SK-N-SH treated with all-trans-retinoic acid at 6 μM for 48 hours (cell line): ENCODE data around the gene SPIRE2.

ENCODE experiments used
- ATAC-seq: fragments of 200-7000 bp; cut with Tn5 transposase; 3 replicates; pipeline ENCODE4 v1.9.1; 2020; ENCODE audit warnings: mild to moderate bottlenecking, moderate library complexity
- ARNTL ChIP-seq: fragments of 450-650 bp; formaldehyde crosslinking; IDR thresholded peaks from 2 replicates; pipeline ENCODE4 v1.5.0; 2020; ENCODE audit warnings: low read depth, mild to moderate bottlenecking, moderate library complexity, borderline replicate concordance
- BACH2 ChIP-seq: fragments of 250-450 bp; sonication (Bioruptor Pico); IDR thresholded peaks from 2 replicates; pipeline ENCODE4 v1.9.0; 2021; ENCODE audit warnings: mild to moderate bottlenecking, borderline replicate concordance
- ESRRG ChIP-seq: fragments of 250-450 bp; sonication (Bioruptor Pico); IDR thresholded peaks from 2 replicates; pipeline ENCODE4 v1.6.1; 2021; ENCODE audit warnings: mild to moderate bottlenecking
- GLIS3 ChIP-seq: fragments of 250-450 bp; sonication (Bioruptor Pico); IDR thresholded peaks from 2 replicates; pipeline ENCODE4 v1.5.0; 2020; ENCODE audit warnings: mild to moderate bottlenecking, moderate library complexity
- ISL1 ChIP-seq: fragments of 250-450 bp; sonication (Bioruptor Pico); IDR thresholded peaks from 2 replicates; pipeline ENCODE4 v2.1.2; 2022; ENCODE audit warnings: mild to moderate bottlenecking, moderate library complexity
- OSR1 ChIP-seq: fragments of 250-450 bp; sonication (Bioruptor Pico); IDR thresholded peaks from 2 replicates; pipeline ENCODE4 v1.8.0; 2022; ENCODE audit warnings: moderate library complexity, mild to moderate bottlenecking, inconsistent platforms
- PPARA ChIP-seq: fragments of 250-450 bp; sonication (Bioruptor Pico); IDR thresholded peaks from 2 replicates; pipeline ENCODE4 v1.5.0; 2020; ENCODE audit warnings: mild to moderate bottlenecking, borderline replicate concordance
- RARB ChIP-seq: fragments of 250-450 bp; sonication (Bioruptor Pico); IDR thresholded peaks from 2 replicates; pipeline ENCODE4 v1.8.0; 2021; ENCODE audit warnings: mild to moderate bottlenecking, moderate library complexity
- SNAI2 ChIP-seq: fragments of 250-450 bp; sonication (Bioruptor Pico); IDR thresholded peaks from 2 replicates; pipeline ENCODE4 v1.5.0; 2020; ENCODE audit warnings: mild to moderate bottlenecking, moderate library complexity
- TCF4 ChIP-seq: fragments of 250-450 bp; sonication (Bioruptor Pico); IDR thresholded peaks from 2 replicates; pipeline ENCODE4 v1.8.0; 2021; ENCODE audit warnings: mild to moderate bottlenecking, moderate library complexity, borderline replicate concordance
- TOX ChIP-seq: fragments of 250-450 bp; sonication (Bioruptor Pico); IDR thresholded peaks from 2 replicates; pipeline ENCODE4 v1.8.0; 2021; ENCODE audit warnings: mild to moderate bottlenecking, moderate library complexity, borderline replicate concordance
- ZC3H10 ChIP-seq: fragments of 250-450 bp; sonication (Bioruptor Pico); IDR thresholded peaks from 2 replicates; pipeline ENCODE4 v1.5.1; 2021; ENCODE audit warnings: mild to moderate bottlenecking, moderate library complexity
- ZFP3 ChIP-seq: fragments of 250-450 bp; sonication (Bioruptor Pico); IDR thresholded peaks from 2 replicates; pipeline ENCODE4 v1.5.0; 2020; ENCODE audit warnings: mild to moderate bottlenecking, moderate library complexity
- ZNF565 ChIP-seq: fragments of 450-650 bp; formaldehyde crosslinking; conservative IDR thresholded peaks from 2 replicates; pipeline ENCODE4 v1.5.0; 2020; ENCODE audit warnings: low read depth, mild to moderate bottlenecking, moderate library complexity
- ZNF70 ChIP-seq: fragments of 450-650 bp; formaldehyde crosslinking; IDR thresholded peaks from 2 replicates; pipeline ENCODE4 v1.5.0; 2020; ENCODE audit warnings: mild to moderate bottlenecking, moderate library complexity
- ZNF8 ChIP-seq: fragments of 450-650 bp; formaldehyde crosslinking; IDR thresholded peaks from 2 replicates; pipeline ENCODE4 v1.5.0; 2020; ENCODE audit warnings: mild to moderate bottlenecking, moderate library complexity
- TF ChIP-seq, protein P1 (sequence below): fragments of 250-450 bp; sonication (Bioruptor Pico); IDR thresholded peaks from 2 replicates; pipeline ENCODE4 v1.5.1; 2021; ENCODE audit warnings: mild to moderate bottlenecking, moderate library complexity
- TF ChIP-seq, protein P2 (sequence below): fragments of 250-450 bp; sonication (Bioruptor Pico); IDR thresholded peaks from 2 replicates; pipeline ENCODE4 v1.8.0; 2021; ENCODE audit warnings: low read depth, mild to moderate bottlenecking, moderate library complexity, borderline replicate concordance
- TF ChIP-seq, protein P3 (sequence below): fragments of 250-450 bp; sonication (Bioruptor Pico); IDR thresholded peaks from 2 replicates; pipeline ENCODE4 v1.8.0; 2020; ENCODE audit warnings: mild to moderate bottlenecking, moderate library complexity, borderline replicate concordance
- TF ChIP-seq, protein P4 (sequence below): fragments of 250-450 bp; sonication (Bioruptor Pico); IDR thresholded peaks from 2 replicates; pipeline ENCODE4 v1.5.0; 2020; ENCODE audit warnings: mild to moderate bottlenecking, moderate library complexity

The SPIRE2 gene

DNA sequence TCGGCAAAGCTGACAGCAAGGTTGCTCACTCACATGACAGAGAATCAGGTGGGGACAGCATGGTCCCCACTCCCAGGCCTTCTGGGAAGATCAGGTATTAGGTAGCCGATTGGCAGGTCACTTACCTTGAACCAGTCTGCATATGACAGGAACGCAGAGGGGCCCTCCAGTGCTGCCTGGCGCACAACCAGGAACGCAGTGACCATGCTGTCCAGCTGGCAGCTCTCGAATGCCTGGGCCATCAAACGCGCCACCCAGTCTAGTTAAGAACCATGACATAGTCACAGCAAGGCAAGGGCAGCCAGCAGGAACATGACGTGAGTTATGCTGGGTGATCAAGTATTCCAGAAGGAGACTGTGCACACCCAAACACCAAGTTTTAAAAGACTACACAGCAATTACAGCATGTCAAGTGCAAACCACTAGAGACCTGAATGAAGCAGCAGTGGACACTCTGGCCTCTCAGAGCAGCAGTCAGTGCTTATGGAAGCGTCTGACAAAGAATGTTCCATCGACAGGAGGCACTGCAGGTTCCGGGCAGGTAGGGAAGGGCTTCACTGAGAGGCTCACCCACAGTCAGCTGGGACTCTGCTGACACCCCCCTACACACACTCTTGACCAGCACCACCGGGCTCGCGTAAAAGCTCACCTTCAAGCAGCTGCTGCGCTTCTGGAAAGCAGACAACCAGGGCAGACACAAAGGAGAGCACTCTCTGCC, 36.8 kb upstream of the SPIRE2 start:
- no peak for TF ChIP-seq ESRRG
- TF ChIP-seq ZNF8 (CRISPR knock-in tag), result no peak
- TF ChIP-seq OSR1 (CRISPR knock-in tag), result no peak
- TF ChIP-seq BACH2 (CRISPR knock-in tag), result no peak
- TF ChIP-seq ARNTL (CRISPR knock-in tag), result no peak
- no peak for TF ChIP-seq ZNF565
- TF ChIP-seq TCF4 (CRISPR knock-in tag), result no peak
- TF ChIP-seq, protein P1, sequence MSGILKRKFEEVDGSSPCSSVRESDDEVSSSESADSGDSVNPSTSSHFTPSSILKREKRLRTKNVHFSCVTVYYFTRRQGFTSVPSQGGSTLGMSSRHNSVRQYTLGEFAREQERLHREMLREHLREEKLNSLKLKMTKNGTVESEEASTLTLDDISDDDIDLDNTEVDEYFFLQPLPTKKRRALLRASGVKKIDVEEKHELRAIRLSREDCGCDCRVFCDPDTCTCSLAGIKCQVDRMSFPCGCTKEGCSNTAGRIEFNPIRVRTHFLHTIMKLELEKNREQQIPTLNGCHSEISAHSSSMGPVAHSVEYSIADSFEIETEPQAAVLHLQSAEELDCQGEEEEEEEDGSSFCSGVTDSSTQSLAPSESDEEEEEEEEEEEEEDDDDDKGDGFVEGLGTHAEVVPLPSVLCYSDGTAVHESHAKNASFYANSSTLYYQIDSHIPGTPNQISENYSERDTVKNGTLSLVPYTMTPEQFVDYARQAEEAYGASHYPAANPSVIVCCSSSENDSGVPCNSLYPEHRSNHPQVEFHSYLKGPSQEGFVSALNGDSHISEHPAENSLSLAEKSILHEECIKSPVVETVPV, result no peak
- no peak for TF ChIP-seq ISL1 (CRISPR knock-in tag)
- TF ChIP-seq, protein P2, sequence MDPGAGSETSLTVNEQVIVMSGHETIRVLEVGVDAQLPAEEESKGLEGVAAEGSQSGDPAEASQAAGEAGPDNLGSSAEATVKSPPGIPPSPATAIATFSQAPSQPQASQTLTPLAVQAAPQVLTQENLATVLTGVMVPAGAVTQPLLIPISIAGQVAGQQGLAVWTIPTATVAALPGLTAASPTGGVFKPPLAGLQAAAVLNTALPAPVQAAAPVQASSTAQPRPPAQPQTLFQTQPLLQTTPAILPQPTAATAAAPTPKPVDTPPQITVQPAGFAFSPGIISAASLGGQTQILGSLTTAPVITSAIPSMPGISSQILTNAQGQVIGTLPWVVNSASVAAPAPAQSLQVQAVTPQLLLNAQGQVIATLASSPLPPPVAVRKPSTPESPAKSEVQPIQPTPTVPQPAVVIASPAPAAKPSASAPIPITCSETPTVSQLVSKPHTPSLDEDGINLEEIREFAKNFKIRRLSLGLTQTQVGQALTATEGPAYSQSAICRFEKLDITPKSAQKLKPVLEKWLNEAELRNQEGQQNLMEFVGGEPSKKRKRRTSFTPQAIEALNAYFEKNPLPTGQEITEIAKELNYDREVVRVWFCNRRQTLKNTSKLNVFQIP (CRISPR knock-in tag), result no peak
- TF ChIP-seq, protein P3, sequence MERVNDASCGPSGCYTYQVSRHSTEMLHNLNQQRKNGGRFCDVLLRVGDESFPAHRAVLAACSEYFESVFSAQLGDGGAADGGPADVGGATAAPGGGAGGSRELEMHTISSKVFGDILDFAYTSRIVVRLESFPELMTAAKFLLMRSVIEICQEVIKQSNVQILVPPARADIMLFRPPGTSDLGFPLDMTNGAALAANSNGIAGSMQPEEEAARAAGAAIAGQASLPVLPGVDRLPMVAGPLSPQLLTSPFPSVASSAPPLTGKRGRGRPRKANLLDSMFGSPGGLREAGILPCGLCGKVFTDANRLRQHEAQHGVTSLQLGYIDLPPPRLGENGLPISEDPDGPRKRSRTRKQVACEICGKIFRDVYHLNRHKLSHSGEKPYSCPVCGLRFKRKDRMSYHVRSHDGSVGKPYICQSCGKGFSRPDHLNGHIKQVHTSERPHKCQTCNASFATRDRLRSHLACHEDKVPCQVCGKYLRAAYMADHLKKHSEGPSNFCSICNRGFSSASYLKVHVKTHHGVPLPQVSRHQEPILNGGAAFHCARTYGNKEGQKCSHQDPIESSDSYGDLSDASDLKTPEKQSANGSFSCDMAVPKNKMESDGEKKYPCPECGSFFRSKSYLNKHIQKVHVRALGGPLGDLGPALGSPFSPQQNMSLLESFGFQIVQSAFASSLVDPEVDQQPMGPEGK, result no peak
- no peak for TF ChIP-seq SNAI2
- TF ChIP-seq RARB (CRISPR knock-in tag), result no peak
- no peak for TF ChIP-seq GLIS3 (CRISPR knock-in tag)
- TF ChIP-seq PPARA, result no peak
- no peak for ATAC-seq

DNA sequence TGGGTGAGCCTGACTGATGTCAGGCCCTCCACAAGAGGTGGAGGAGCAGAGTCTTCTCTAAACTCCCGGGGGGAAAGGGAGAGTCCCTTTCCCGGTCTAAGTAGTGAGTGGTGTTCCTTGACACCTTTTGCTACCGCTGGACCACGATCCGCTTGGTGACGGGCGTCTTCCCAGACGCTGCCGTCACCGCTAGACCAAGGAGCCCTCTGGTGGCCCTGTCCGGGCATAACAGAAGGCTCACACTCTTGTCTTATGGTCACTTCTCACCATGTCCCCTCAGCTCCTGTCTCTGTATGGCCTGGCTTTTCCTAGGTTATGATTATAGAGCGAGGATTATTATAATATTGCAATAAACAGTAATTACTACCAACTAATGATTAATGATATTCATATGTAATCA, 35.2 kb upstream of the SPIRE2 start:
- peak; percentile 46; the same call in 2 of the 3 replicates for ATAC-seq

DNA sequence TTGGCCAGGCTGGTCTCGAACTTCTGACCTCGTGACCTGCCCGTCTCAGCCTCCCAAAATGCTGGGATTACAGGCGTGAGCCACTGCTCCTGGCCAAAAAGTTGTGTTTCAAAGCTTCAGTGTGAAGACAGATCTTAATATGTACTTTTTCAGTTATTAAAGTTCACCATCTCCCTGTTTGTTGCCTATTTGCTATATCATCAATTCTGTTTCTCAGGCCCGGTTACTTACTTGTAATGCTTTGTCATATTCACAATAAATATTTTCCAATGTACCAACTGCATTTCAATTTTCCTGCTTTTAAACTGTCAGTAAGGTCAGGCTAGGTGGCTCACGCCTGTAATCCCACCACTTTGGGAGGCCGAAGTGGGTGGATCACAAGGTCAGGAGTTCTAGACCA, 34.3 kb upstream of the SPIRE2 start:
- ATAC-seq, result no peak
- TF ChIP-seq ZC3H10 (CRISPR knock-in tag) (no peak), ZNF8 (CRISPR knock-in tag) (no peak), ISL1 (CRISPR knock-in tag) (no peak), SNAI2 (no peak), OSR1 (CRISPR knock-in tag) (no peak), ZFP3 (CRISPR knock-in tag) (no peak), ARNTL (CRISPR knock-in tag) (no peak), ZNF70 (no peak), TOX (CRISPR knock-in tag) (no peak), PPARA (no peak), TCF4 (CRISPR knock-in tag) (no peak), RARB (CRISPR knock-in tag) (no peak)
- TF ChIP-seq, protein P1, result no peak
- TF ChIP-seq, protein P3, result no peak
- TF ChIP-seq, protein P2 (CRISPR knock-in tag), result no peak
- TF ChIP-seq, protein P4, sequence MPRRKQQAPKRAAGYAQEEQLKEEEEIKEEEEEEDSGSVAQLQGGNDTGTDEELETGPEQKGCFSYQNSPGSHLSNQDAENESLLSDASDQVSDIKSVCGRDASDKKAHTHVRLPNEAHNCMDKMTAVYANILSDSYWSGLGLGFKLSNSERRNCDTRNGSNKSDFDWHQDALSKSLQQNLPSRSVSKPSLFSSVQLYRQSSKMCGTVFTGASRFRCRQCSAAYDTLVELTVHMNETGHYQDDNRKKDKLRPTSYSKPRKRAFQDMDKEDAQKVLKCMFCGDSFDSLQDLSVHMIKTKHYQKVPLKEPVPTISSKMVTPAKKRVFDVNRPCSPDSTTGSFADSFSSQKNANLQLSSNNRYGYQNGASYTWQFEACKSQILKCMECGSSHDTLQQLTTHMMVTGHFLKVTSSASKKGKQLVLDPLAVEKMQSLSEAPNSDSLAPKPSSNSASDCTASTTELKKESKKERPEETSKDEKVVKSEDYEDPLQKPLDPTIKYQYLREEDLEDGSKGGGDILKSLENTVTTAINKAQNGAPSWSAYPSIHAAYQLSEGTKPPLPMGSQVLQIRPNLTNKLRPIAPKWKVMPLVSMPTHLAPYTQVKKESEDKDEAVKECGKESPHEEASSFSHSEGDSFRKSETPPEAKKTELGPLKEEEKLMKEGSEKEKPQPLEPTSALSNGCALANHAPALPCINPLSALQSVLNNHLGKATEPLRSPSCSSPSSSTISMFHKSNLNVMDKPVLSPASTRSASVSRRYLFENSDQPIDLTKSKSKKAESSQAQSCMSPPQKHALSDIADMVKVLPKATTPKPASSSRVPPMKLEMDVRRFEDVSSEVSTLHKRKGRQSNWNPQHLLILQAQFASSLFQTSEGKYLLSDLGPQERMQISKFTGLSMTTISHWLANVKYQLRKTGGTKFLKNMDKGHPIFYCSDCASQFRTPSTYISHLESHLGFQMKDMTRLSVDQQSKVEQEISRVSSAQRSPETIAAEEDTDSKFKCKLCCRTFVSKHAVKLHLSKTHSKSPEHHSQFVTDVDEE, result no peak
